ENCODE results near the gene KBTBD4. TPM values are rescaled to one million over a fixed set of nuclear protein-coding genes. Genes with fewer than 3 reads are reported as not detected.

The KBTBD4 gene
- total and polyA plus RNA-seq, 2 of the 8 experiments (the other 6 are each of a cell fraction or from before 2014, with no cell fraction given): 12.0 to 19.5 TPM

- Histone ChIP-seq H3K4ac (replicated peaks; ENCODE audit: insufficient read length, low read depth, low read length) (no peak overlapping the region), H3K4me2 (ENCODE audit: insufficient read depth in 1 of 2, low read depth in 2 of 2, low read length in 2 of 2) (no peak overlapping the region), H3K9ac (replicated peaks in 1 of 4; ENCODE audit: extremely low read depth in 1 of 4, low read depth in 3 of 4, low read length in 3 of 4) (no peak overlapping the region), H2AFZ (ENCODE audit: low read length) (no peak overlapping the region), H4K91ac (replicated peaks; ENCODE audit: insufficient read length, low read length) (no peak overlapping the region), H3K23ac (ENCODE audit: insufficient read length) (no peak overlapping the region), H3K9me3 (ENCODE audit: insufficient read depth in 2 of 2, low read depth in 1 of 2, low read length in 1 of 2) (no peaks in the 10 kb centered on the region), H3K14ac (ENCODE audit: insufficient read length) (no peak overlapping the region), H4K20me1 (replicated peaks in 1 of 2; ENCODE audit: control insufficient read depth in 1 of 2, insufficient read depth in 2 of 2, low read length in 2 of 2) (peaks cover 0 to 1% of the 10 kb centered on the region in 2 experiments), H3K79me2 (ENCODE audit: control insufficient read depth in 1 of 2, insufficient read depth in 2 of 2, low read length in 2 of 2) (no peaks in the 10 kb centered on the region), H2BK15ac (ENCODE audit: low read length) (no peak overlapping the region), H3K18ac (ENCODE audit: extremely low read depth, low read length) (no peak overlapping the region), H3K56ac (replicated peaks; ENCODE audit: insufficient read length, low read depth, low read length) (no peak overlapping the region), H2BK20ac (ENCODE audit: low read length) (no peak overlapping the region), H3K36me3 (ENCODE audit: control insufficient read depth in 2 of 4, insufficient read depth in 4 of 4, low read length in 3 of 4) (peaks cover 6 to 73% (median 50%) of the 10 kb centered on the region in 4 experiments; a peak in 7 of 8 replicates), H4K5ac (ENCODE audit: insufficient read length, low read depth, low read length) (no peak overlapping the region), H3K79me1 (ENCODE audit: low read depth, low read length) (no peaks in the 10 kb centered on the region), H2AK5ac (ENCODE audit: low read depth, low read length) (no peak overlapping the region), H3K27me3 (replicated peaks in 1 of 4; ENCODE audit: control insufficient read depth in 3 of 4, extremely low read depth in 1 of 4, insufficient read depth in 3 of 4, low read length in 3 of 4) (no peaks in the 10 kb centered on the region), H2BK5ac (ENCODE audit: low read depth, low read length) (no peak overlapping the region), H3K27ac (ENCODE audit: low read depth, low read length) (no peak overlapping the region), H3K4me1 (replicated peaks in 1 of 4; ENCODE audit: control insufficient read depth in 3 of 4, insufficient read depth in 4 of 4, low read length in 3 of 4) (no peaks in the 10 kb centered on the region), H3K4me3 (ENCODE audit: extremely low read depth in 1 of 4, insufficient read depth in 2 of 4, low read depth in 3 of 4, low read length in 4 of 4) (no peak overlapping the region), H3K23me2 (ENCODE audit: low read depth, low read length) (no peaks in the 10 kb centered on the region), H4K8ac (ENCODE audit: extremely low read depth, insufficient read depth, low read length) (no peak overlapping the region), H2BK120ac (replicated peaks; ENCODE audit: low read depth, low read length) (no peak overlapping the region), H2BK12ac (ENCODE audit: low read depth, low read length) (no peak overlapping the region)
- no peak for FAIRE-seq
- POLR2A ChIA-PET (ENCODE audit: partially characterized antibody): interaction anchor here (0.6 to 1.1 kb wide), 2 partner anchors 9 to 15 kb away, joined by 3 read pairs; no protein-coding TSS in a partner anchor
- no peak for DNase-seq (ENCODE audit: low read depth in 1 of 2, low spot score in 2 of 2)
- CTCF ChIA-PET (ENCODE audit: partially characterized antibody): interaction anchor here (0.5 to 2.2 kb wide), 4 partner anchors 11 to 1000 kb away, joined by 3 to 6 read pairs (median 5); no protein-coding TSS in a partner anchor
- WGBS, 2 experiments (ENCODE audit: extremely low coverage in 1 of 2, insufficient coverage in 1 of 2, insufficient read length in 1 of 2, insufficient replicate concordance in 2 of 2, low coverage in 1 of 2, low lambda C conversion rate in 2 of 2, missing lambda C conversion rate in 1 of 2): 87% methylated on average over 4 of the region's 4 CpGs; no CpG with 5 or more reads in 1 of the 2 experiments
- TF ChIP-seq SIN3A (conservative IDR thresholded peaks at IDR 0.05 in 1 of 2, IDR thresholded peaks at IDR 0.05 in 1 of 2; ENCODE audit: low read depth in 1 of 2, low read length in 2 of 2) (no peak), JUND (IDR thresholded peaks at IDR 0.05; ENCODE audit: low read length) (no peak), TEAD4 (IDR thresholded peaks at IDR 0.05; ENCODE audit: low read depth, low read length) (no peak), EP300 (IDR thresholded peaks at IDR 0.05; ENCODE audit: borderline replicate concordance in 1 of 2, low read depth in 2 of 2, low read length in 2 of 2) (no peak), KDM5A (IDR thresholded peaks at IDR 0.05; ENCODE audit: low read length) (no peak)
These were observed 49.3 kb upstream of the KBTBD4 start for GRCh38 chr11:47628026-47628425.
